Ectodermal cell (in vitro differentiated cells): ENCODE results near the gene DQX1.

Experiments
- H3K27ac ChIP-seq: 2 replicates; pipeline ENCODE4 v1.7.0; 2013; ENCODE audit warnings: mild to moderate bottlenecking, low read depth, low read length; ENCODE audit not compliant: insufficient read depth, poor library complexity, severe bottlenecking
- H3K27me3 ChIP-seq: 2 replicates; pipeline ENCODE4 v1.7.0; 2013; ENCODE audit warnings: mild to moderate bottlenecking, low read length; ENCODE audit not compliant: insufficient read depth, control insufficient read depth, poor library complexity, severe bottlenecking
- H3K36me3 ChIP-seq: one replicate; pipeline ENCODE4 v1.7.0; 2013; ENCODE audit warnings: low read length; ENCODE audit not compliant: control insufficient read depth, insufficient read depth
- H3K4me1 ChIP-seq: one replicate; pipeline ENCODE4 v1.7.0; 2013; ENCODE audit warnings: low read length; ENCODE audit not compliant: control insufficient read depth, insufficient read depth
- H3K4me3 ChIP-seq: 2 replicates; pipeline ENCODE4 v1.7.0; 2013; ENCODE audit warnings: low read depth, low read length, control low read depth; ENCODE audit not compliant: insufficient read depth
- H3K9me3 ChIP-seq: 2 replicates; pipeline ENCODE4 v1.7.0; 2013; ENCODE audit warnings: mild to moderate bottlenecking, low read length, moderate library complexity; ENCODE audit not compliant: control insufficient read depth
- WGBS, 2 experiments: methylation state at CpG; one replicate each; pipeline ENCODE4 v1.1.7; 2013; ENCODE audit warnings: missing lambda C conversion rate in 2 of 2; 5-methylcytosine and 5-hydroxymethylcytosine counted together

Gene DQX1

GRCh38 chr2:74546004-74546403 is 20.0 kb upstream of the DQX1 start:
- Histone ChIP-seq H3K9me3 (no peaks in the 10 kb centered on the region), H3K36me3 (no peaks in the 10 kb centered on the region), H3K4me3 (no peak overlapping the region), H3K27ac (no peak overlapping the region), H3K4me1 (peaks cover 16% of the 10 kb centered on the region), H3K27me3 (peaks cover 32% of the 10 kb centered on the region)
- WGBS, 2 experiments, result 84 to 91% methylated on average over 3 of the region's 3 CpGs

DNA sequence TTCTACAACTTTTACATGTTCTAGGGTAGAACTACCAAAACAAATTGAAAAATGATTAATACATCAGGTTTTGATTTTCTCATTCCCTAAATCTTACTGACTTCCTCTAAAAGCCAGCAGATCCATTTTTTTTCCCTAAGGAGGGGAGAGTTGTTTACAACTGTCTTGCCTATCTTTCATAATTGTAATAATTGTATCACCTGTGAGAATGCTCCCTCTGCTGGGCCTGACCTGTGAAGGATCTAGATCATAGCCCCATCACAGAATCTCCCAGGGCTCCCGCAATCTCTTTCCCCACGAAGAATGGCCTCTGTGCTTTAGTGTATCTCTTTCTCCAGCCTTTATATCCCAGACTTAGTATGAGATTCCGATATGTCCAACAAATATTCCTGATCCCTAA is 18.6 kb upstream of the DQX1 start:
- H3K9me3 ChIP-seq, result no peaks in the 10 kb centered on the region
- peaks cover 11% of the 10 kb centered on the region for H3K4me1 ChIP-seq
- WGBS, 2 experiments, result 88% methylated on average over 3 of the region's 3 CpGs
- no peak overlapping the region for H3K27ac ChIP-seq
- no peaks in the 10 kb centered on the region for H3K36me3 ChIP-seq
- no peak overlapping the region for H3K4me3 ChIP-seq
- peaks cover 24% of the 10 kb centered on the region for H3K27me3 ChIP-seq

GRCh38 chr2:74542978-74543377 is 16.9 kb upstream of the DQX1 start:
- no peaks in the 10 kb centered on the region for H3K9me3 ChIP-seq
- 100% methylated on average over 1 of the region's 1 CpG for WGBS, 2 experiments

GRCh38 chr2:74540291-74540690 is 14.3 kb upstream of the DQX1 start:
- H3K27me3 ChIP-seq, result no peaks in the 10 kb centered on the region
- H3K9me3 ChIP-seq, result no peaks in the 10 kb centered on the region
- no peaks in the 10 kb centered on the region for H3K36me3 ChIP-seq
- WGBS, 2 experiments, result 91 to 94% methylated on average over 5 of the region's 5 CpGs
- H3K4me1 ChIP-seq, result no peaks in the 10 kb centered on the region
- no peak overlapping the region for H3K27ac ChIP-seq
- no peak overlapping the region for H3K4me3 ChIP-seq

More at GRCh38 chr2:74542978-74543377, 16.9 kb upstream of the DQX1 start:
- Histone ChIP-seq H3K27me3 (peaks cover 8% of the 10 kb centered on the region), H3K27ac (no peak overlapping the region), H3K36me3 (no peaks in the 10 kb centered on the region), H3K4me1 (no peaks in the 10 kb centered on the region), H3K4me3 (no peak overlapping the region)

GRCh38 chr2:74538881-74539339 is 12.9 kb upstream of the DQX1 start:
- WGBS, 2 experiments, result 90 to 92% methylated on average over 7 of the region's 7 CpGs
- no peak overlapping the region for H3K27ac ChIP-seq
- no peaks in the 10 kb centered on the region for H3K36me3 ChIP-seq
- H3K27me3 ChIP-seq, result no peaks in the 10 kb centered on the region
- no peaks in the 10 kb centered on the region for H3K9me3 ChIP-seq
- H3K4me1 ChIP-seq, result no peaks in the 10 kb centered on the region
- no peak overlapping the region for H3K4me3 ChIP-seq

- H3K9me3 ChIP-seq, result no peaks in the 10 kb centered on the region
- H3K27ac ChIP-seq, result no peak overlapping the region
- no peaks in the 10 kb centered on the region for H3K4me1 ChIP-seq
- no peak overlapping the region for H3K4me3 ChIP-seq
- no peaks in the 10 kb centered on the region for H3K27me3 ChIP-seq
- H3K36me3 ChIP-seq, result peaks cover 8% of the 10 kb centered on the region
- WGBS, 2 experiments, result 79 to 80% methylated on average over 4 of the region's 4 CpGs
Observed at GRCh38 chr2:74537140-74537539, 11.1 kb upstream of the DQX1 start.

- WGBS, 2 experiments, result 92 to 93% methylated on average over 23 of the region's 23 CpGs
Observed at GRCh38 chr2:74536166-74536950, 10.3 kb upstream of the DQX1 start.

GRCh38 chr2:74535440-74535965 is 9.5 kb upstream of the DQX1 start:
- WGBS, 2 experiments, result 95 to 97% methylated on average over 10 of the region's 10 CpGs
- no peak overlapping the region for H3K27ac ChIP-seq
- H3K36me3 ChIP-seq, result peaks cover 8% of the 10 kb centered on the region
- H3K9me3 ChIP-seq, result no peaks in the 10 kb centered on the region
- H3K4me3 ChIP-seq, result no peak overlapping the region
- H3K27me3 ChIP-seq, result no peaks in the 10 kb centered on the region
- H3K4me1 ChIP-seq, result no peaks in the 10 kb centered on the region

More at GRCh38 chr2:74536166-74536950, 10.3 kb upstream of the DQX1 start:
- H3K4me1 ChIP-seq, result no peaks in the 10 kb centered on the region
- no peak overlapping the region for H3K4me3 ChIP-seq
- no peaks in the 10 kb centered on the region for H3K27me3 ChIP-seq
- peaks cover 8% of the 10 kb centered on the region for H3K36me3 ChIP-seq
- no peaks in the 10 kb centered on the region for H3K9me3 ChIP-seq
- H3K27ac ChIP-seq, result no peak overlapping the region

DNA sequence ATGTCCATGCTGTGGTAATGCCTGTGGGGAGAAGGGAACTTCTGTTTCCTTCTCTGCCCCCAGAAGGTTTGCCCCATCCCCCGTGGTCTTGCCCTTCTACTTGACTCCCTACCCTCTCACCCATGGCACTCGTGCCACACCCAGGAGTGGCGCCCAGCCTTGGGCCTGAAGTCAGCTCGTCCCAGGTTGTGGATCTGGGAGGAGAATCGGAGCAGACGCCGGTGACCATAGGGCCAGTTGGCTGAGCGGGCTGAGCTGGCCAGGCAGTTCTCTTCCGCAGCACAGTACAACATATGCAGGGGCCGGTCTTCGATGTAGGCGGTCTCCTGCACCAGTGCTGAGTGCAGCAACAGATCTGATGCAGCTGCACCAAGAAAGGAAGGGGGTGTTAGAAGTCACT is 8.4 kb upstream of the DQX1 start:
- H3K9me3 ChIP-seq, result no peaks in the 10 kb centered on the region
- peaks cover 8% of the 10 kb centered on the region for H3K36me3 ChIP-seq
- H3K4me3 ChIP-seq, result no peak overlapping the region
- no peaks in the 10 kb centered on the region for H3K27me3 ChIP-seq
- H3K4me1 ChIP-seq, result no peaks in the 10 kb centered on the region
- WGBS, 2 experiments, result 95% methylated on average over 12 of the region's 12 CpGs
- no peak overlapping the region for H3K27ac ChIP-seq

DNA sequence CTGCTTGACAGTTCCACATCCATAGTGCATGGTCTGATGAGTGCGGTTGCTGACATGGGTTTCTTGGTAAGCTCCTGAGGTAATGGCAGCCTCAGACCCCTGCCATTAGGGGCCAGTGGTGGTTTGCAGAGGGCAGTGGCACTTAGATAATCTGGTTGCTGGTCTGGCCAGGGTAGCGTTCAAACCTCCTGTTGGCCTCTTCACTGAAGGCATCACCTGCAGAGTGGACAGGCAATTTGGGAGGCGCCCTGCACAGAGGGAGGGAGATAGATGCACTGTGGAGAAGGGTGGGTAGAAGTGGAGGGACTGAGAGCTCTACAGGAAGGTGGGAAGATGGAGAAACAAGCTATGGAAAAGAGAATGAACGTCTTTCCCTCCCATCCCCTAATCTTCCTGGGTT is 7.4 kb upstream of the DQX1 start:
- Histone ChIP-seq H3K4me1 (peaks cover 4% of the 10 kb centered on the region), H3K36me3 (peaks cover 8% of the 10 kb centered on the region), H3K27ac (no peak overlapping the region), H3K27me3 (no peaks in the 10 kb centered on the region), H3K9me3 (no peaks in the 10 kb centered on the region), H3K4me3 (no peak overlapping the region)
- 92 to 96% methylated on average over 4 of the region's 4 CpGs for WGBS, 2 experiments
